ENCODE data around the gene BRSK2. TPM values are rescaled to one million over a fixed set of nuclear protein-coding genes. Genes with fewer than 3 reads are reported as not detected.

The BRSK2 gene
- total and polyA plus RNA-seq, 12 donors, result 0.13 to 2.3 (median 0.44) TPM; not detected in 1

DNA sequence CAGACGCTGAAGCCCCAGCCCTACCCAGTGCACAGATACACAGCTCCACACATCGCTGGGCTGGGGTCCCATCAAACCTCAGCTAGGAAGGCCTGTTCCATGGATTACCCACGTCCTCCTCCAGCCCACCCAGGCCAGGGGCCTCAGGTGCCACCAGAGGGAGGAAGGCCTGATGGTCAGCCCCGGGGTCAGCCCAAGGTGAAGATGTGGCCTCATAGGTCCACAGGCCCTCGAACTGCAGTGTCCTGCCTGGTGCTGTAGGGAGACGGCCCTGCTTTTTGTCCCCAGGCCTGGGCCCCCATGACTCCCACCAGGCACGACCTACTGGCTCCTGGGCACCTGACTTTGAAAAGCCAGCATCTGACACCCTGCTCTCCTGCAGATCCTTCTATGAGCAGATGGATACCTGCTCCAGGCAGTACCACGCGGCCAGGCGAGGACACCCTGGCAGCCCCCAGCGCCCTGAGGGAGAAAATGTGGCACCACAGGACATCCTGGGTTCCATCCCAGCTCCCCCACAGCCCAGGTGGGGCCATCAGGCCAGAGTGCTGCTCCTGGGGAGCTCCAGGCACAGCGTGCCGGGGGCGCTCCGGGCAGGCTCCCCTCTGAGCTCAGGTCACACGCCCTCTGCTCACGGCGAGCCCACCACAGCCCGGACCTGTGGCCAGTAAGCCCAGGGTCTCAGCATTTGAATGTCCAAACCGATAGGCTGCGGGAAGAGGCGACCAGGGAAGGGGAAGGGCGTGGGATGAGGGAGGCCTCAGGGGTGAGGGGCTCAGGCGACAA is 112.6 kb downstream of the BRSK2 start:
- no peak overlapping the region for H3K27ac ChIP-seq
- H3K4me1 ChIP-seq, result peaks cover 29 to 90% (median 67%) of the 10 kb centered on the region in 9 donors
- no peaks in the 10 kb centered on the region for H3K9me3 ChIP-seq
- peaks cover 0 to 24% (median 0%) of the 10 kb centered on the region in 9 donors for H3K36me3 ChIP-seq
- intact Hi-C loops (cut with DNase I), result no loop called here
- H3K4me3 ChIP-seq, result no peak overlapping the region
- ATAC-seq, result peak in 1 of 8 donors; percentile 2
- no peaks in the 10 kb centered on the region for H3K27me3 ChIP-seq
- TF ChIP-seq, protein P1, sequence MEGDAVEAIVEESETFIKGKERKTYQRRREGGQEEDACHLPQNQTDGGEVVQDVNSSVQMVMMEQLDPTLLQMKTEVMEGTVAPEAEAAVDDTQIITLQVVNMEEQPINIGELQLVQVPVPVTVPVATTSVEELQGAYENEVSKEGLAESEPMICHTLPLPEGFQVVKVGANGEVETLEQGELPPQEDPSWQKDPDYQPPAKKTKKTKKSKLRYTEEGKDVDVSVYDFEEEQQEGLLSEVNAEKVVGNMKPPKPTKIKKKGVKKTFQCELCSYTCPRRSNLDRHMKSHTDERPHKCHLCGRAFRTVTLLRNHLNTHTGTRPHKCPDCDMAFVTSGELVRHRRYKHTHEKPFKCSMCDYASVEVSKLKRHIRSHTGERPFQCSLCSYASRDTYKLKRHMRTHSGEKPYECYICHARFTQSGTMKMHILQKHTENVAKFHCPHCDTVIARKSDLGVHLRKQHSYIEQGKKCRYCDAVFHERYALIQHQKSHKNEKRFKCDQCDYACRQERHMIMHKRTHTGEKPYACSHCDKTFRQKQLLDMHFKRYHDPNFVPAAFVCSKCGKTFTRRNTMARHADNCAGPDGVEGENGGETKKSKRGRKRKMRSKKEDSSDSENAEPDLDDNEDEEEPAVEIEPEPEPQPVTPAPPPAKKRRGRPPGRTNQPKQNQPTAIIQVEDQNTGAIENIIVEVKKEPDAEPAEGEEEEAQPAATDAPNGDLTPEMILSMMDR (IDR thresholded peaks at IDR 0.05), result no peak
- no peak for DNase-seq
- 89 to 91% methylated on average over 24 of the region's 24 CpGs for WGBS, 2 donors

GRCh38 chr11:1502954-1503707 is 113.4 kb downstream of the BRSK2 start:
- H3K36me3 ChIP-seq, result peaks cover 0 to 24% (median 0%) of the 10 kb centered on the region in 9 donors
- WGBS, 2 donors, result 56 to 63% methylated on average over 20 of the region's 20 CpGs
- H3K27me3 ChIP-seq, result no peaks in the 10 kb centered on the region
- TF ChIP-seq, protein P1 (IDR thresholded peaks at IDR 0.05), result no peak
- peak; percentile 44 to 86 (median 76) for ATAC-seq
- H3K27ac ChIP-seq, result peak overlapping the region in 9 of 10 donors; percentile 18 to 78 (median 52)
- H3K4me1 ChIP-seq, result peaks cover 36 to 90% (median 73%) of the 10 kb centered on the region in 9 donors
- DNase-seq, result peak; percentile 52 to 59
- no peaks in the 10 kb centered on the region for H3K9me3 ChIP-seq
- intact Hi-C loops (cut with DNase I), result no loop called here
- no peak overlapping the region for H3K4me3 ChIP-seq

GRCh38 chr11:1503708-1504104 is 114.0 kb downstream of the BRSK2 start:
- TF ChIP-seq, protein P1 (IDR thresholded peaks at IDR 0.05), result no peak
- DNase-seq, result peak; percentile 68 to 70
- H3K4me3 ChIP-seq, result no peak overlapping the region
- no peaks in the 10 kb centered on the region for H3K27me3 ChIP-seq
- H3K36me3 ChIP-seq, result peaks cover 0 to 18% (median 0%) of the 10 kb centered on the region in 9 donors
- H3K4me1 ChIP-seq, result peaks cover 40 to 90% (median 79%) of the 10 kb centered on the region in 9 donors
- H3K9me3 ChIP-seq, result no peaks in the 10 kb centered on the region
- 49 to 53% methylated on average over 14 of the region's 14 CpGs for WGBS, 2 donors
- intact Hi-C loops (cut with DNase I), result no loop called here
- peak overlapping the region in 9 of 10 donors; percentile 18 to 78 (median 52) for H3K27ac ChIP-seq
- peak; percentile 40 to 85 (median 70) for ATAC-seq

DNA sequence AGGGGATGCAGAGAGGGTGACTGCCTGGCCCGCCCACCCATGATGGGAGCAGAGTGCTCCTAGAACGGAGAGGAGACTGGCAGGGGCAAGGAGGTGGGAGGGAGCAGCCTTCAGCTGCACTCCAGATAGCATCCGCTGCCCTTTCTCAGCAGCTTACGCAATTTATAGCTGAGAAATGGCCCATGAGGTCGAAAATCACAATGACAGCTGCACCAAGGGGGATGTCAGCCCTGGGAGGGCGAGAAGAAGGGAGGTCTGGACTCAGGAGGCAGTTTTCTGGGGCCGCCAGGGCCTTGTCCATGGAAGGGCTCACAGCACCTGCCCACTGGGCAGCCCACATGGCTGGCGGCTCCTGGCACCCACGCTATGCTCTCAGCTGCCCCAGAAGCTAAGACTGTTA is 114.4 kb downstream of the BRSK2 start:
- ATAC-seq (no peak), DNase-seq (no peak)
- H3K4me3 ChIP-seq, result no peak overlapping the region
- peaks cover 40 to 95% (median 83%) of the 10 kb centered on the region in 9 donors for H3K4me1 ChIP-seq
- 74 to 83% methylated on average over 9 of the region's 9 CpGs for WGBS, 2 donors
- TF ChIP-seq, protein P1 (IDR thresholded peaks at IDR 0.05), result no peak
- peaks cover 0 to 14% (median 0%) of the 10 kb centered on the region in 9 donors for H3K36me3 ChIP-seq
- H3K9me3 ChIP-seq, result no peaks in the 10 kb centered on the region
- intact Hi-C loops (cut with DNase I), result no loop called here
- H3K27ac ChIP-seq, result peak overlapping the region in 5 of 10 donors; percentile 18 to 78 (median 52)
- no peaks in the 10 kb centered on the region for H3K27me3 ChIP-seq

Data from heart right ventricle (tissue), 16 donors.